WTC11 (cell line): ENCODE measurements around the gene CCDC136. TPM values are rescaled to one million over a fixed set of nuclear protein-coding genes. Genes with fewer than 3 reads are reported as not detected.

Source experiments
- ATAC-seq: fragments of 200-7000 bp; cut with Tn5 transposase; 2 replicates; pipeline ENCODE4 v1.10.0; 2021; ENCODE audit warnings: mild to moderate bottlenecking, moderate library complexity
- CTCF ChIA-PET: fragments of 300-600 bp; sonication (Branson Sonifier 250); formaldehyde crosslinking; loops from one replicate; lab custom pipeline; 2021; ENCODE audit warnings: antibody characterized with exemption; lab: Charles Lee
- POLR2A ChIA-PET: fragments of 350-600 bp; sonication (Branson Sonifier 250); formaldehyde crosslinking; loops from one replicate; lab custom pipeline; 2021; ENCODE audit warnings: antibody characterized with exemption; lab: Charles Lee
- DNase-seq: peaks from one replicate; pipeline ENCODE4 v3.0.0; 2021; ENCODE audit warnings: low spot score
- H3K27ac Mint-ChIP-seq: 2 replicates; pipeline ENCODE4 v1.8.0; 2021; ENCODE audit warnings: mixed read lengths
- H3K27me3 Mint-ChIP-seq: 2 replicates; pipeline ENCODE4 v1.8.0; 2021; ENCODE audit warnings: low read depth, mild to moderate bottlenecking, moderate library complexity, mixed read lengths
- H3K36me3 Mint-ChIP-seq: 2 replicates; pipeline ENCODE4 v1.8.0; 2021; ENCODE audit warnings: mixed read lengths
- H3K4me1 Mint-ChIP-seq: 2 replicates; pipeline ENCODE4 v1.8.0; 2022; ENCODE audit warnings: mixed read lengths
- H3K4me3 Mint-ChIP-seq: 2 replicates; pipeline ENCODE4 v1.8.0; 2021; ENCODE audit warnings: mild to moderate bottlenecking, moderate library complexity, mixed read lengths
- H3K9me3 Mint-ChIP-seq: 2 replicates; pipeline ENCODE4 v1.8.0; 2021; ENCODE audit warnings: mixed read lengths
- ARID4B ChIP-seq: sonication (generic); formaldehyde crosslinking; IDR thresholded peaks from 2 replicates; pipeline ENCODE4 v1.8.0; 2023; ENCODE audit warnings: missing genetic modification reagents, mild to moderate bottlenecking, borderline replicate concordance
- ELF4 ChIP-seq: sonication (generic); formaldehyde crosslinking; IDR thresholded peaks from 2 replicates; pipeline ENCODE4 v1.8.1; 2022; ENCODE audit warnings: low read depth, mild to moderate bottlenecking, moderate library complexity, missing genetic modification reagents
- JUN ChIP-seq: sonication (generic); formaldehyde crosslinking; IDR thresholded peaks from 2 replicates; pipeline ENCODE4 v1.8.0; 2023; ENCODE audit warnings: mild to moderate bottlenecking, missing genetic modification reagents
- MXD4 ChIP-seq: fragments of 250-450 bp; sonication (Bioruptor Pico); IDR thresholded peaks from 2 replicates; pipeline ENCODE4 v1.8.0; 2021; ENCODE audit warnings: mild to moderate bottlenecking, moderate library complexity, borderline replicate concordance
- NFYB ChIP-seq: sonication (generic); formaldehyde crosslinking; conservative IDR thresholded peaks from 2 replicates; pipeline ENCODE4 v1.8.0; 2022; ENCODE audit warnings: low read depth, missing genetic modification reagents
- STAT6 ChIP-seq: sonication (generic); formaldehyde crosslinking; conservative IDR thresholded peaks from 2 replicates; pipeline ENCODE4 v1.8.1; 2023; ENCODE audit warnings: mild to moderate bottlenecking, low read depth, missing genetic modification reagents, moderate library complexity
- USF1 ChIP-seq: sonication (generic); formaldehyde crosslinking; IDR thresholded peaks from 2 replicates; pipeline ENCODE4 v1.8.0; 2022; ENCODE audit warnings: mild to moderate bottlenecking, missing genetic modification reagents
- ZBTB21 ChIP-seq: sonication (generic); formaldehyde crosslinking; IDR thresholded peaks from 2 replicates; pipeline ENCODE4 v1.8.1; 2023; ENCODE audit warnings: mild to moderate bottlenecking, missing genetic modification reagents, borderline replicate concordance
- ZBTB43 ChIP-seq: sonication (generic); formaldehyde crosslinking; IDR thresholded peaks from 2 replicates; pipeline ENCODE4 v1.8.1; 2023; ENCODE audit warnings: mild to moderate bottlenecking, missing genetic modification reagents
- ZNF138 ChIP-seq: sonication (generic); formaldehyde crosslinking; conservative IDR thresholded peaks from 2 replicates; pipeline ENCODE4 v1.8.1; 2022; ENCODE audit warnings: mild to moderate bottlenecking, moderate library complexity, missing genetic modification reagents
- ZNF425 ChIP-seq: fragments of 250-450 bp; sonication (Bioruptor Pico); conservative IDR thresholded peaks from 2 replicates; pipeline ENCODE4 v1.9.0; 2021; ENCODE audit warnings: mild to moderate bottlenecking
- ZNF512 ChIP-seq: sonication (generic); formaldehyde crosslinking; IDR thresholded peaks from 2 replicates; pipeline ENCODE4 v1.8.1; 2022; ENCODE audit warnings: missing genetic modification reagents, borderline replicate concordance
- total RNA-seq: library from RNA; stranded (reverse); gene quantifications from 3 replicates; pipeline ENCODE4 v1.2.3, GENCODE V29; 2021

CCDC136 gene
- total RNA-seq, 1 experiment from 2014 or later, result 51.0 TPM

GRCh38 chr7:128790315-128791041 is 1.3 kb upstream of the CCDC136 start:
- peak overlapping the region; percentile 87 for H3K4me3 Mint-ChIP-seq
- H3K9me3 Mint-ChIP-seq, result no peaks in the 10 kb centered on the region
- DNase-seq (peak; percentile 32), ATAC-seq (peak; percentile 14)
- peaks cover 15% of the 10 kb centered on the region for H3K27me3 Mint-ChIP-seq
- ChIA-PET CTCF (interaction anchor here (0.5 to 1.3 kb wide), 3 partner anchors 42 to 90 kb away, joined by 3 to 4 read pairs (median 3); no protein-coding TSS in a partner anchor), POLR2A (no interaction called here)
- H3K36me3 Mint-ChIP-seq, result peaks cover 12% of the 10 kb centered on the region
- peak overlapping the region; percentile 36; the same call in 1 of the 2 replicates for H3K27ac Mint-ChIP-seq
- H3K4me1 Mint-ChIP-seq, result peaks cover 28% of the 10 kb centered on the region
- TF ChIP-seq MXD4 (CRISPR knock-in tag), result no peak
- no peak for TF ChIP-seq JUN (CRISPR knock-in tag)
- no peak for TF ChIP-seq ZNF425 (CRISPR knock-in tag)
- TF ChIP-seq ELF4 (CRISPR knock-in tag), result no peak
- no peak for TF ChIP-seq ZBTB21
- no peak for TF ChIP-seq ZNF512
- 0 out of 2 replicates have a peak, but pooled peaks have one; percentile 15 for TF ChIP-seq USF1 (CRISPR knock-in tag)
- TF ChIP-seq STAT6 (CRISPR knock-in tag), result no peak
- TF ChIP-seq ZBTB43, result no peak
- TF ChIP-seq ARID4B (CRISPR knock-in tag), result peak; percentile 14; the same call in 1 of the 2 replicates
- TF ChIP-seq NFYB (CRISPR knock-in tag), result no peak
- TF ChIP-seq ZNF138 (CRISPR knock-in tag), result no peak
